Measurements from ENCODE around the gene TFEB. TPM values are rescaled to one million over a fixed set of nuclear protein-coding genes. Genes with fewer than 3 reads are reported as not detected.
A peak's percentile ranks its signal among the peaks of the same experiment; 100 is the strongest.

Gene TFEB
- total RNA-seq, 1 donor = 5.1 TPM

DNA sequence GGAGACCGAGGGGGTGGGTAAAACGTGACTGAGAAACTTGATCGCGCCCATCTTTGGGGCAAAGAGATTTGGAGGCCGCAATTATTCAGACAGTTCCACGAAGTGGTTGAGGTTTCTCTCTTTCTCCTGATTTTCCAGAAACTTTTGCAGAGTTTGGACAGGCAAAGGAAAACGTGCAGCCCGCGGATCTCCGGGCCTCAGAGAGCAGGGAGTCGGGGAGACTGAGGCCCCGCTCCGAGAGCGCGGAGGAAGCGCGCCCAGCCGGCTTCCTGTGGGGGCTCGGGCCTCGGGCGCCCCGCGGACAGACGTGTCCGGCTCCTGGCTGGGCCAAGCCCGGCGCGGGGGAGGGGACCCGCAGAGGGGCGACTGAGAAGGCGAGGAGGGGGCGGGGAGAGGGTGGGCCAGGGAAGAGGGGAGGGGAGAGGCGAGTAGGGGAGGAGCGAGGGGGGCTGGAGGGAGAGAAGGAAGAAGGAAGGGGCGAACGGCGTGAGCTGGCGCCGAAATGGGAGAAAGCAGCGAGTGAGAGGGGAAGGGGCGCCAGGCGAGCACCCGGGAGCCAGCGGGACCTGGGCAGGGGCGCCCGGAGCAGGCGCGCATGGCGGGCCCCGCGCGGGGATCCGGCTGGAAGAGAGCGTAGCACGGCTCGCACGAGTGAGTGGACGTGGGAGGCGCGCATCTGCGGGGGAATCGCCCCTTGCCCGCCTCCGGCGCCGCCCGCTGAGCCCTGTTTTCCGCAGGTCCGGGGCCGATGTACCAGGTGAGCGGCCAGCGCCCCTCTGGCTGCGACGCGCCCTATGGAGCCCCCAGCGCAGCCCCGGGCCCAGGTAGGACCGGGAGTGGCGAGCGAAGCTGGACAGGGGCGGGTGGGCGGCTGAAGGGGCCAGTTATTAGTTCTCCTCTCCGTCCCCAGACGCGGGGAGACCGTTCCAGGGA, 97.1 kb downstream of the TFEB start, which contains the start of gene MDFI:
TSS of gene MDFI (plus strand) at position 467 of the 933 bp plus-strand sequence. CDS start at position 749, 282 bp downstream.
- Histone ChIP-seq H3K9me3 (ENCODE audit: low read depth, low read length) (no peaks in the 10 kb centered on the region), H3K4me2 (ENCODE audit: insufficient read depth, low read length) (no peak within 1 kb of the TSS), H3K79me2 (ENCODE audit: insufficient read depth, low read length) (no peaks in the 10 kb centered on the region), H4K20me1 (ENCODE audit: insufficient read depth, low read length) (no peaks in the 10 kb centered on the region), H2AFZ (ENCODE audit: low read length) (no peak within 1 kb of the TSS), H3K36me3 (ENCODE audit: insufficient read depth, low read length) (no peaks in the 10 kb centered on the region), H3K27me3 (ENCODE audit: insufficient read depth, low read length) (peaks cover 86% of the 10 kb centered on the region), H3K27ac (ENCODE audit: low read depth, low read length) (no peak within 1 kb of the TSS), H3K4me1 (ENCODE audit: insufficient read depth, low read length) (no peaks in the 10 kb centered on the region), H3K4me3 (ENCODE audit: insufficient read depth, low read length) (no peak within 1 kb of the TSS)
- TF ChIP-seq, protein P1, sequence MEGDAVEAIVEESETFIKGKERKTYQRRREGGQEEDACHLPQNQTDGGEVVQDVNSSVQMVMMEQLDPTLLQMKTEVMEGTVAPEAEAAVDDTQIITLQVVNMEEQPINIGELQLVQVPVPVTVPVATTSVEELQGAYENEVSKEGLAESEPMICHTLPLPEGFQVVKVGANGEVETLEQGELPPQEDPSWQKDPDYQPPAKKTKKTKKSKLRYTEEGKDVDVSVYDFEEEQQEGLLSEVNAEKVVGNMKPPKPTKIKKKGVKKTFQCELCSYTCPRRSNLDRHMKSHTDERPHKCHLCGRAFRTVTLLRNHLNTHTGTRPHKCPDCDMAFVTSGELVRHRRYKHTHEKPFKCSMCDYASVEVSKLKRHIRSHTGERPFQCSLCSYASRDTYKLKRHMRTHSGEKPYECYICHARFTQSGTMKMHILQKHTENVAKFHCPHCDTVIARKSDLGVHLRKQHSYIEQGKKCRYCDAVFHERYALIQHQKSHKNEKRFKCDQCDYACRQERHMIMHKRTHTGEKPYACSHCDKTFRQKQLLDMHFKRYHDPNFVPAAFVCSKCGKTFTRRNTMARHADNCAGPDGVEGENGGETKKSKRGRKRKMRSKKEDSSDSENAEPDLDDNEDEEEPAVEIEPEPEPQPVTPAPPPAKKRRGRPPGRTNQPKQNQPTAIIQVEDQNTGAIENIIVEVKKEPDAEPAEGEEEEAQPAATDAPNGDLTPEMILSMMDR (IDR thresholded peaks at IDR 0.05; ENCODE audit: extremely low read depth, low read depth, low read length) = no peak
- DNase-seq (ENCODE audit: insufficient read length, low spot score, missing footprints) = peak; percentile 74

DNA sequence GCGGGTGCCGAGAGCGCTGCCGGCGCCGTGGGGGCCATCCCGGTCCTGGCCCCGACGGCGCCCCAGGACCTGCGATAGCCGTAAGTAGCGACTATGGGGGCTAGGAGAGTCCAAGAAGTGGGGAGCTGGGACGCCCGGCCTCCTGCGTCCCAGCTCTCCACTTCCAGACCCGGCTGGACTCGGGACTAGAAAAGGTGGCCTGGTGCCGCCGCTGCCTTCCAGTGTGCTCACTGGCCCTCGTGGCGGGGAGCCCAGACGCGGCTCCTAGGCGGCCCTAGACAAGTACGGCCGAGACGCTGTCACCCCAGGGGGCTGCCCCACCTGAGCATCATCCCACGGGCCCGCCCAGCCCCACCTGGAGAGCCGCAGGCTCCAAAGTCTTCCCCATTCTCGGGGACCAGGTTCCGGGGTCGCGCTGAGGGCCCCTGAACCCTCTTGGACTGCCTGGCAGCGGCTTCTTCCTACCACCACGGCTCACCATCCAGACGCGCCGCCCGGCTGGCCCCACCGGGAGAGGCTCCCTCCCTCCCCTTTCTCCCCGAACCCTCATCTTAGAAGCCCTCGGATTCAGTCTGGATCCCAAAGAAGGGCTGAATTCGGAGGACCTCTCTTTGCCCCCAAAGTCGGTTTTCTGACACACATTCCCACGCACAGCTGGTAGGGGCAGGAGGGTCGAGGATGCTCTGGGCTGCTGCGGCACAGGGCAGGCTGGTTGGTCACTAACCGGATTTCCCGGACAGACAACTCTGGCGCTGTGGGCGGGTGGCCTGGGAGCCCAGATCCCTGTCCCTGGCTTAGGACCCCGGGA, 98.0 kb downstream of the TFEB start:
- H4K20me1 ChIP-seq (ENCODE audit: insufficient read depth, low read length) = no peaks in the 10 kb centered on the region
- H2AFZ ChIP-seq (ENCODE audit: low read length) = no peak overlapping the region
- H3K4me3 ChIP-seq (ENCODE audit: insufficient read depth, low read length) = no peak overlapping the region
- H3K27me3 ChIP-seq (ENCODE audit: insufficient read depth, low read length) = peaks cover 80% of the 10 kb centered on the region
- no peak overlapping the region for H3K27ac ChIP-seq (ENCODE audit: low read depth, low read length)
- DNase-seq (ENCODE audit: insufficient read length, low spot score, missing footprints) = peak; percentile 89
- TF ChIP-seq, protein P1 (IDR thresholded peaks at IDR 0.05; ENCODE audit: extremely low read depth, low read depth, low read length) = no peak
- no peaks in the 10 kb centered on the region for H3K4me1 ChIP-seq (ENCODE audit: insufficient read depth, low read length)
- H3K4me2 ChIP-seq (ENCODE audit: insufficient read depth, low read length) = no peak overlapping the region
- H3K9me3 ChIP-seq (ENCODE audit: low read depth, low read length) = no peaks in the 10 kb centered on the region
- H3K36me3 ChIP-seq (ENCODE audit: insufficient read depth, low read length) = no peaks in the 10 kb centered on the region
- no peaks in the 10 kb centered on the region for H3K79me2 ChIP-seq (ENCODE audit: insufficient read depth, low read length)

DNA sequence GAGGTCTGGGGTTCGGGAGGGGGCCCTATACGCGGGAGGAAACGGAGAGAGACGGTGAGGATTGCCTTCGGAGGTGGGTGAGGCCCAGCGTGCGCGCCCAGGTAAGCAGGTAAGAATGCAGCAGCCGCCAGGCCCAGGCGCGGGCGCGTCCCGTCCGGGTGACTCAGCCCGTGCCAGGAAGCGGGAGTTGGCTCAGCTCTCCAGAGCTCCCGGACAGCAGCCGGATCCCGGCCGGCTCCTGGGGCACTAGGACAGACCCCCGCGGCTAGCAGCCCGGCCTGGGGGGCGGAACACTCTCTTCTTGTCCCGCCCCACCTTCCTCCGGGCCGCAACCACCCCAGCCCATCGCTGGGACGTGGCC, 98.6 kb downstream of the TFEB start:
- H3K4me2 ChIP-seq (ENCODE audit: insufficient read depth, low read length) = no peak overlapping the region
- DNase-seq (ENCODE audit: insufficient read length, low spot score, missing footprints) = peak; percentile 90
- no peak overlapping the region for H2AFZ ChIP-seq (ENCODE audit: low read length)

More for the DNA sequence above, 98.6 kb downstream of the TFEB start:
- Histone ChIP-seq H3K79me2 (ENCODE audit: insufficient read depth, low read length) (no peaks in the 10 kb centered on the region), H3K27me3 (ENCODE audit: insufficient read depth, low read length) (peaks cover 78% of the 10 kb centered on the region), H3K36me3 (ENCODE audit: insufficient read depth, low read length) (no peaks in the 10 kb centered on the region), H4K20me1 (ENCODE audit: insufficient read depth, low read length) (no peaks in the 10 kb centered on the region), H3K4me3 (ENCODE audit: insufficient read depth, low read length) (no peak overlapping the region), H3K4me1 (ENCODE audit: insufficient read depth, low read length) (no peaks in the 10 kb centered on the region), H3K9me3 (ENCODE audit: low read depth, low read length) (no peaks in the 10 kb centered on the region), H3K27ac (ENCODE audit: low read depth, low read length) (no peak overlapping the region)
- TF ChIP-seq, protein P1 (IDR thresholded peaks at IDR 0.05; ENCODE audit: extremely low read depth, low read depth, low read length) = no peak

Measured in osteoblast (primary cell).